GM23338 (cell line): ENCODE measurements around the gene AK9. TPM values are rescaled to one million over a fixed set of nuclear protein-coding genes. Genes with fewer than 3 reads are reported as not detected.

Experiments used
- ATAC-seq: fragments of 200-7000 bp; cut with Tn5 transposase; 3 replicates; pipeline ENCODE4 v1.9.1; 2020
- DNase-seq: peaks from one replicate; pipeline ENCODE4 v3.0.0-alpha.2; 2015; ENCODE audit warnings: low spot score
- H2AFZ ChIP-seq: fragments of 200-600 bp; sonication (generic); 2 replicates; pipeline ENCODE4 v1.8.0; 2016; ENCODE audit warnings: antibody characterized with exemption, mild to moderate bottlenecking, moderate library complexity
- H3F3A ChIP-seq: fragments of 200-600 bp; sonication (generic); replicated peaks from 2 replicates; pipeline ENCODE4 v1.8.0; 2017; ENCODE audit warnings: antibody characterized with exemption, mixed run types, low read depth
- H3K27ac ChIP-seq: fragments of 200-600 bp; sonication (generic); 2 replicates; pipeline ENCODE4 v1.6.1; 2016; ENCODE audit warnings: low read depth
- H3K27me3 ChIP-seq: fragments of 200-600 bp; sonication (generic); 2 replicates; pipeline ENCODE4 v1.8.0; 2016; ENCODE audit warnings: mild to moderate bottlenecking, mixed run types, moderate library complexity; ENCODE audit not compliant: insufficient read depth
- H3K36me3 ChIP-seq: fragments of 200-600 bp; sonication (generic); 2 replicates; pipeline ENCODE4 v1.8.0; 2016; ENCODE audit warnings: mild to moderate bottlenecking; ENCODE audit not compliant: insufficient read depth
- H3K4me1 ChIP-seq: fragments of 200-600 bp; sonication (generic); 2 replicates; pipeline ENCODE4 v1.8.0; 2016; ENCODE audit warnings: mild to moderate bottlenecking, moderate library complexity; ENCODE audit not compliant: insufficient read depth
- H3K4me2 ChIP-seq: fragments of 200-600 bp; sonication (generic); 2 replicates; pipeline ENCODE4 v1.7.1; 2017; ENCODE audit warnings: mixed run types
- H3K4me3 ChIP-seq: fragments of 200-600 bp; sonication (generic); 2 replicates; pipeline ENCODE4 v1.6.1; 2016; ENCODE audit warnings: mixed run types
- H3K79me2 ChIP-seq: fragments of 200-600 bp; sonication (generic); replicated peaks from 2 replicates; pipeline ENCODE4 v1.8.0; 2017; ENCODE audit warnings: mild to moderate bottlenecking; ENCODE audit not compliant: insufficient read depth
- H3K9me2 ChIP-seq: fragments of 200-600 bp; sonication (generic); 2 replicates; pipeline ENCODE4 v1.8.0; 2017; ENCODE audit not compliant: insufficient read depth
- H4K20me1 ChIP-seq: fragments of 200-600 bp; sonication (generic); replicated peaks from 2 replicates; pipeline ENCODE4 v1.8.0; 2017; ENCODE audit warnings: mild to moderate bottlenecking; ENCODE audit not compliant: insufficient read depth
- H3K27ac Mint-ChIP-seq: 2 replicates; pipeline ENCODE4 v1.8.0; 2020; ENCODE audit warnings: inconsistent platforms, mild to moderate bottlenecking, moderate library complexity, mixed read lengths
- H3K27me3 Mint-ChIP-seq: 3 replicates; pipeline ENCODE4 v1.8.0; 2022; ENCODE audit warnings: low read depth, mild to moderate bottlenecking, moderate library complexity, mixed read lengths, inconsistent platforms; ENCODE audit not compliant: insufficient read depth, poor library complexity
- H3K36me3 Mint-ChIP-seq: 3 replicates; pipeline ENCODE4 v1.8.0; 2021; ENCODE audit warnings: low read depth, mild to moderate bottlenecking, inconsistent platforms, moderate library complexity, mixed read lengths
- H3K4me1 Mint-ChIP-seq: 3 replicates; pipeline ENCODE4 v1.8.0; 2020; ENCODE audit warnings: mild to moderate bottlenecking, inconsistent platforms, mixed read lengths
- H3K4me3 Mint-ChIP-seq: 3 replicates; pipeline ENCODE4 v1.8.0; 2021; ENCODE audit warnings: moderate library complexity, mild to moderate bottlenecking, inconsistent platforms, mixed read lengths
- H3K9me3 Mint-ChIP-seq: 3 replicates; pipeline ENCODE4 v1.8.0; 2020; ENCODE audit warnings: moderate library complexity, mild to moderate bottlenecking, inconsistent platforms, mixed read lengths
- CREB1 ChIP-seq: fragments of 250-450 bp; sonication (Bioruptor Pico); IDR thresholded peaks from 2 replicates; pipeline ENCODE4 v1.5.0; 2020; ENCODE audit warnings: low read depth, mild to moderate bottlenecking, moderate library complexity
- EZH2 ChIP-seq: fragments of 200-600 bp; sonication (generic); IDR thresholded peaks from one replicate; pipeline ENCODE4 v1.8.0; 2017; ENCODE audit warnings: antibody characterized with exemption, mild to moderate bottlenecking, low read depth; ENCODE audit not compliant: unreplicated experiment
- EZH2phosphoT487 ChIP-seq: fragments of 200-600 bp; sonication (generic); IDR thresholded peaks from one replicate; pipeline ENCODE4 v1.8.1; 2018; ENCODE audit warnings: antibody characterized with exemption; ENCODE audit not compliant: unreplicated experiment
- JUNB ChIP-seq: IDR thresholded peaks from one replicate; pipeline ENCODE4 v1.6.1; 2016; ENCODE audit warnings: antibody characterized with exemption; ENCODE audit not compliant: unreplicated experiment
- NANOG ChIP-seq: IDR thresholded peaks from 2 replicates; pipeline ENCODE4 v1.6.1; 2016; ENCODE audit warnings: antibody characterized with exemption, borderline replicate concordance
- polyA plus RNA-seq: library from polyadenylated mRNA; unstranded; fragments of >200 nt; fragmentation: Nextera tagmentation; extraction: Ambion mirVana; gene quantifications from 2 replicates; pipeline ENCODE4 v1.2.1, GENCODE V29; 2016
- total RNA-seq: library from RNA; depleted of rRNA; stranded (reverse); fragments of >200 nt; shearing (Covaris generic); gene quantifications from 2 replicates; pipeline ENCODE4 v1.2.3, GENCODE V29; 2014
- TF ChIP-seq, protein P1 (sequence below): fragments of 250-450 bp; sonication (Bioruptor Pico); IDR thresholded peaks from 2 replicates; pipeline ENCODE4 v1.5.0; 2020; ENCODE audit warnings: mild to moderate bottlenecking, moderate library complexity
- TF ChIP-seq, protein P2 (sequence below): IDR thresholded peaks from 2 replicates; pipeline ENCODE4 v1.6.1; 2016; ENCODE audit warnings: antibody characterized with exemption

Gene AK9
- total and polyA plus RNA-seq, 2 experiments from 2014 or later: 2.0 to 6.4 TPM

DNA sequence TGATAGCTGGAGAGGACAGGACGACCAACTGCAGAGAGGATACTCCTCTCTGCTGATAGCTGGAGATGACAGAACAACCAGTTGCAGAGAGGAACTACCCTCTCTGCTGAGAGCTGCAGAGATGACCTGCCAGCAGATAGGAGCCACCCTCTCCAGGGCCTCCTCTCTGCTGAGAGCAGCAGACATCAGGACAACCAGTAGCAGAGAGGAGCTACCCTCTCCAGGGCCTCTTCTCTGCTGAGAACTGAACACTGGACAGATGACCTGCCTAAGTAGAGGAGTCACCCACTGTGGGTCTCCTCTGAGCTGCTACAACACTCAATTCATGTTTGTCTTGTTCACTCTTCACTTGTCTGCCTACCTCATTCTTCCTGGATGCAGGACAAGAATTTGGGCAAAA lies 180.6 kb downstream of the AK9 start:
- H3K9me3 Mint-ChIP-seq: peaks cover 35% of the 10 kb centered on the region
- H3K4me1 Mint-ChIP-seq: peaks cover 34% of the 10 kb centered on the region
- DNase-seq: no peak
- Histone ChIP-seq H3K27me3 (no peaks in the 10 kb centered on the region), H3K4me1 (peaks cover 17% of the 10 kb centered on the region), H4K20me1 (no peaks in the 10 kb centered on the region), H3F3A (no peaks in the 10 kb centered on the region), H3K36me3 (peaks cover 4% of the 10 kb centered on the region; the same call in 1 of the 2 replicates), H3K4me3 (no peak overlapping the region), H3K79me2 (no peaks in the 10 kb centered on the region), H2AFZ (no peak overlapping the region), H3K27ac (no peak overlapping the region), H3K9me2 (no peaks in the 10 kb centered on the region; the same call in 1 of the 2 replicates), H3K4me2 (no peak overlapping the region)
- TF ChIP-seq CREB1 (CRISPR knock-in tag): no peak
- no peak for TF ChIP-seq EZH2phosphoT487
- no peak for TF ChIP-seq JUNB
- TF ChIP-seq, protein P1, sequence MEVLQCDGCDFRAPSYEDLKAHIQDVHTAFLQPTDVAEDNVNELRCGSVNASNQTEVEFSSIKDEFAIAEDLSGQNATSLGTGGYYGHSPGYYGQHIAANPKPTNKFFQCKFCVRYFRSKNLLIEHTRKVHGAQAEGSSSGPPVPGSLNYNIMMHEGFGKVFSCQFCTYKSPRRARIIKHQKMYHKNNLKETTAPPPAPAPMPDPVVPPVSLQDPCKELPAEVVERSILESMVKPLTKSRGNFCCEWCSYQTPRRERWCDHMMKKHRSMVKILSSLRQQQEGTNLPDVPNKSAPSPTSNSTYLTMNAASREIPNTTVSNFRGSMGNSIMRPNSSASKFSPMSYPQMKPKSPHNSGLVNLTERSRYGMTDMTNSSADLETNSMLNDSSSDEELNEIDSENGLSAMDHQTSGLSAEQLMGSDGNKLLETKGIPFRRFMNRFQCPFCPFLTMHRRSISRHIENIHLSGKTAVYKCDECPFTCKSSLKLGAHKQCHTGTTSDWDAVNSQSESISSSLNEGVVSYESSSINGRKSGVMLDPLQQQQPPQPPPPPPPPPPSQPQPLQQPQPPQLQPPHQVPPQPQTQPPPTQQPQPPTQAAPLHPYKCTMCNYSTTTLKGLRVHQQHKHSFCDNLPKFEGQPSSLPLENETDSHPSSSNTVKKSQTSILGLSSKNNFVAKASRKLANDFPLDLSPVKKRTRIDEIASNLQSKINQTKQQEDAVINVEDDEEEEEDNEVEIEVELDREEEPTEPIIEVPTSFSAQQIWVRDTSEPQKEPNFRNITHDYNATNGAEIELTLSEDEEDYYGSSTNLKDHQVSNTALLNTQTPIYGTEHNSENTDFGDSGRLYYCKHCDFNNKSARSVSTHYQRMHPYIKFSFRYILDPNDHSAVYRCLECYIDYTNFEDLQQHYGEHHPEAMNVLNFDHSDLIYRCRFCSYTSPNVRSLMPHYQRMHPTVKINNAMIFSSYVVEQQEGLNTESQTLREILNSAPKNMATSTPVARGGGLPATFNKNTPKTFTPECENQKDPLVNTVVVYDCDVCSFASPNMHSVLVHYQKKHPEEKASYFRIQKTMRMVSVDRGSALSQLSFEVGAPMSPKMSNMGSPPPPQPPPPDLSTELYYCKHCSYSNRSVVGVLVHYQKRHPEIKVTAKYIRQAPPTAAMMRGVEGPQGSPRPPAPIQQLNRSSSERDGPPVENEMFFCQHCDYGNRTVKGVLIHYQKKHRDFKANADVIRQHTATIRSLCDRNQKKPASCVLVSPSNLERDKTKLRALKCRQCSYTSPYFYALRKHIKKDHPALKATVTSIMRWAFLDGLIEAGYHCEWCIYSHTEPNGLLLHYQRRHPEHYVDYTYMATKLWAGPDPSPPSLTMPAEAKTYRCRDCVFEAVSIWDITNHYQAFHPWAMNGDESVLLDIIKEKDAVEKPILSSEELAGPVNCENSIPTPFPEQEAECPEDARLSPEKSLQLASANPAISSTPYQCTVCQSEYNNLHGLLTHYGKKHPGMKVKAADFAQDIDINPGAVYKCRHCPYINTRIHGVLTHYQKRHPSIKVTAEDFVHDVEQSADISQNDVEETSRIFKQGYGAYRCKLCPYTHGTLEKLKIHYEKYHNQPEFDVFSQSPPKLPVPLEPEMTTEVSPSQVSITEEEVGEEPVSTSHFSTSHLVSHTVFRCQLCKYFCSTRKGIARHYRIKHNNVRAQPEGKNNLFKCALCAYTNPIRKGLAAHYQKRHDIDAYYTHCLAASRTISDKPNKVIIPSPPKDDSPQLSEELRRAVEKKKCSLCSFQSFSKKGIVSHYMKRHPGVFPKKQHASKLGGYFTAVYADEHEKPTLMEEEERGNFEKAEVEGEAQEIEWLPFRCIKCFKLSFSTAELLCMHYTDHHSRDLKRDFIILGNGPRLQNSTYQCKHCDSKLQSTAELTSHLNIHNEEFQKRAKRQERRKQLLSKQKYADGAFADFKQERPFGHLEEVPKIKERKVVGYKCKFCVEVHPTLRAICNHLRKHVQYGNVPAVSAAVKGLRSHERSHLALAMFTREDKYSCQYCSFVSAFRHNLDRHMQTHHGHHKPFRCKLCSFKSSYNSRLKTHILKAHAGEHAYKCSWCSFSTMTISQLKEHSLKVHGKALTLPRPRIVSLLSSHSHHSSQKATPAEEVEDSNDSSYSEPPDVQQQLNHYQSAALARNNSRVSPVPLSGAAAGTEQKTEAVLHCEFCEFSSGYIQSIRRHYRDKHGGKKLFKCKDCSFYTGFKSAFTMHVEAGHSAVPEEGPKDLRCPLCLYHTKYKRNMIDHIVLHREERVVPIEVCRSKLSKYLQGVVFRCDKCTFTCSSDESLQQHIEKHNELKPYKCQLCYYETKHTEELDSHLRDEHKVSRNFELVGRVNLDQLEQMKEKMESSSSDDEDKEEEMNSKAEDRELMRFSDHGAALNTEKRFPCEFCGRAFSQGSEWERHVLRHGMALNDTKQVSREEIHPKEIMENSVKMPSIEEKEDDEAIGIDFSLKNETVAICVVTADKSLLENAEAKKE (CRISPR knock-in tag): no peak
- TF ChIP-seq, protein P2, sequence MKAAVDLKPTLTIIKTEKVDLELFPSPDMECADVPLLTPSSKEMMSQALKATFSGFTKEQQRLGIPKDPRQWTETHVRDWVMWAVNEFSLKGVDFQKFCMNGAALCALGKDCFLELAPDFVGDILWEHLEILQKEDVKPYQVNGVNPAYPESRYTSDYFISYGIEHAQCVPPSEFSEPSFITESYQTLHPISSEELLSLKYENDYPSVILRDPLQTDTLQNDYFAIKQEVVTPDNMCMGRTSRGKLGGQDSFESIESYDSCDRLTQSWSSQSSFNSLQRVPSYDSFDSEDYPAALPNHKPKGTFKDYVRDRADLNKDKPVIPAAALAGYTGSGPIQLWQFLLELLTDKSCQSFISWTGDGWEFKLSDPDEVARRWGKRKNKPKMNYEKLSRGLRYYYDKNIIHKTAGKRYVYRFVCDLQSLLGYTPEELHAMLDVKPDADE: no peak
- TF ChIP-seq NANOG: no peak
- no peak for TF ChIP-seq EZH2
- no peak overlapping the region for H3K27ac Mint-ChIP-seq
- peaks cover 10% of the 10 kb centered on the region for H3K27me3 Mint-ChIP-seq
- ATAC-seq: no peak
- H3K36me3 Mint-ChIP-seq: peaks cover 28% of the 10 kb centered on the region
- H3K4me3 Mint-ChIP-seq: no peak overlapping the region
